A549 (cell line): ENCODE data around the gene RASGRF1. TPM values are rescaled to one million over a fixed set of nuclear protein-coding genes. Genes with fewer than 3 reads are reported as not detected.

Experiments used
- ATAC-seq, 2 experiments: fragments of 200-7000 bp in 1 of 2; fragments of >200 bp in 1 of 2; cut with Nextera tagmentation in 1 of 2; cut with Tn5 transposase in 1 of 2; 3 replicates each; pipeline versions ENCODE4 v1.8.0 to v1.9.1; 2018 to 2020; ENCODE audit warnings: mild to moderate bottlenecking in 1 of 2, moderate library complexity in 1 of 2
- CTCF ChIA-PET: fragments of 300-600 bp; sonication (Branson Sonifier 250); formaldehyde crosslinking; extraction: SDS; loops from one replicate; lab custom pipeline; 2021; ENCODE audit warnings: antibody characterized with exemption, inconsistent platforms; lab: Yijun Ruan, JAX
- POLR2A ChIA-PET: fragments of 350-600 bp; formaldehyde crosslinking; extraction: SDS; loops from one replicate; lab custom pipeline; 2021; ENCODE audit warnings: antibody characterized with exemption, inconsistent platforms; lab: Yijun Ruan, JAX
- DNase-seq, 2 experiments: peaks; one replicate each; pipeline versions ENCODE4 v3.0.0 to v3.0.0-alpha.2; 2011 to 2016; ENCODE audit warnings: low read depth in 1 of 2, low spot score in 1 of 2
- FAIRE-seq: peaks from 2 replicates; lab custom pipeline; 2011; peaks lifted over from hg19 to GRCh38; lab: Jason Lieb, UNC
- H3K27ac ChIP-seq, 2 experiments: fragments of >200 bp; sonication (Bioruptor Twin); formaldehyde crosslinking; 3 replicates each; pipeline ENCODE4 v1.5.1; 2016 to 2017
- H3K4me1 ChIP-seq: fragments of >200 bp; sonication (Bioruptor Twin); formaldehyde crosslinking; 3 replicates; pipeline ENCODE4 v1.6.1; 2016
- H3K4me2 ChIP-seq: fragments of >200 bp; sonication (Bioruptor Twin); formaldehyde crosslinking; 3 replicates; pipeline ENCODE4 v1.6.1; 2016
- H3K4me3 ChIP-seq: fragments of >200 bp; sonication (Bioruptor Twin); formaldehyde crosslinking; 3 replicates; pipeline ENCODE4 v1.5.1; 2016
- H3K9me3 ChIP-seq: fragments of >200 bp; sonication (Bioruptor Twin); formaldehyde crosslinking; 3 replicates; pipeline ENCODE4 v1.6.1; 2016
- ATOH8 ChIP-seq: fragments of 250-450 bp; sonication (Bioruptor Pico); IDR thresholded peaks from 2 replicates; pipeline ENCODE4 v1.5.0; 2020; ENCODE audit warnings: low read depth, mild to moderate bottlenecking, moderate library complexity
- BHLHE40 ChIP-seq: IDR thresholded peaks from 2 replicates; pipeline ENCODE4 v1.6.1; 2012; ENCODE audit warnings: low read depth, low read length, inconsistent platforms
- CEBPB ChIP-seq, 2 experiments: fragments of >200 bp in 1 of 2; sonication (Bioruptor Twin) in 1 of 2; formaldehyde crosslinking in 1 of 2; IDR thresholded peaks; 2 replicates each; pipeline ENCODE4 v1.6.1; 2012 to 2016
- FOSB ChIP-seq: fragments of 250-450 bp; sonication (Bioruptor Pico); IDR thresholded peaks from 2 replicates; pipeline ENCODE4 v1.5.0; 2020; ENCODE audit warnings: mild to moderate bottlenecking, moderate library complexity
- FOSL2 ChIP-seq, 2 experiments: fragments of 450-650 bp in 1 of 2; fragments of >200 bp in 1 of 2; sonication (Bioruptor Twin) in 1 of 2; formaldehyde crosslinking; IDR thresholded peaks; 2 replicates each; pipeline versions ENCODE4 v1.5.0 to v1.6.1; 2016 to 2020; ENCODE audit warnings: mild to moderate bottlenecking in 1 of 2, moderate library complexity in 1 of 2
- HOXA7 ChIP-seq: fragments of 250-450 bp; sonication (Bioruptor Pico); IDR thresholded peaks from 2 replicates; pipeline ENCODE4 v1.5.0; 2020; ENCODE audit warnings: mild to moderate bottlenecking, moderate library complexity
- KDM5A ChIP-seq: fragments of 200-600 bp; sonication (generic); IDR thresholded peaks from 2 replicates; pipeline ENCODE4 v1.6.1; 2016; ENCODE audit warnings: antibody characterized with exemption, mild to moderate bottlenecking
- MYC ChIP-seq: IDR thresholded peaks from 2 replicates; pipeline ENCODE4 v1.6.1; 2012; ENCODE audit warnings: mild to moderate bottlenecking, inconsistent platforms, low read length, improper control_type of control experiment, borderline replicate concordance
- NPAS2 ChIP-seq: fragments of 250-450 bp; sonication (Bioruptor Pico); IDR thresholded peaks from 2 replicates; pipeline ENCODE4 v1.8.0; 2022; ENCODE audit warnings: mild to moderate bottlenecking, moderate library complexity, borderline replicate concordance
- NR3C1 ChIP-seq: fragments of >200 bp; sonication (Bioruptor Twin); formaldehyde crosslinking; IDR thresholded peaks from 3 replicates; pipeline ENCODE4 v1.6.1; 2017
- PBX3 ChIP-seq: IDR thresholded peaks from 2 replicates; pipeline ENCODE4 v1.6.1; 2012
- PHF8 ChIP-seq: fragments of 200-600 bp; sonication (generic); IDR thresholded peaks from 2 replicates; pipeline ENCODE4 v1.6.1; 2016; ENCODE audit warnings: low read depth, mild to moderate bottlenecking, antibody characterized with exemption, moderate library complexity, borderline replicate concordance
- RCOR1 ChIP-seq: fragments of 150-350 bp; IDR thresholded peaks from 2 replicates; pipeline ENCODE4 v1.6.1; 2014; ENCODE audit warnings: antibody characterized with exemption, low read length, low read depth
- REST ChIP-seq: fragments of 200-600 bp; sonication (generic); IDR thresholded peaks from 2 replicates; pipeline ENCODE4 v1.6.1; 2016; ENCODE audit warnings: antibody characterized with exemption, mild to moderate bottlenecking, moderate library complexity
- RFX5 ChIP-seq: fragments of 450-650 bp; IDR thresholded peaks from 2 replicates; pipeline ENCODE4 v1.7.1; 2014; ENCODE audit warnings: antibody characterized with exemption, mild to moderate bottlenecking, moderate library complexity
- TP53 ChIP-seq: fragments of 250-450 bp; sonication (Bioruptor Pico); IDR thresholded peaks from 2 replicates; pipeline ENCODE4 v1.5.0; 2021; ENCODE audit warnings: mild to moderate bottlenecking, moderate library complexity
- ZSCAN20 ChIP-seq: fragments of 250-450 bp; sonication (Bioruptor Pico); IDR thresholded peaks from 2 replicates; pipeline ENCODE4 v1.8.0; 2022; ENCODE audit warnings: mild to moderate bottlenecking, moderate library complexity
- WGBS: methylation state at CpG from one replicate; pipeline ENCODE4 v1.1.6; 2017; ENCODE audit errors: missing lambda C conversion rate; 5-methylcytosine and 5-hydroxymethylcytosine counted together
- polyA plus RNA-seq, 4 experiments: library from polyadenylated mRNA; depleted of rRNA in 3 of 4; stranded (reverse); fragments of >200 nt; fragmentation: RNase III in 1 of 4; extraction: RNeasy Plus Mini Kit Qiagen cat#74134 plus additional on column Dnase treatment in 1 of 4; gene quantifications; 2 replicates in 3 of 4; 3 replicates in 1 of 4; pipeline ENCODE4 v1.2.3, GENCODE V29; 2011 to 2017
- TF ChIP-seq, protein P1 (sequence below): fragments of >200 bp; sonication (Bioruptor Twin); formaldehyde crosslinking; IDR thresholded peaks from 3 replicates; pipeline ENCODE4 v1.6.1; 2016
- TF ChIP-seq, protein P2 (sequence below): IDR thresholded peaks from 2 replicates; pipeline ENCODE4 v1.6.1; 2012
- TF ChIP-seq, protein P3 (sequence below): IDR thresholded peaks from 2 replicates; pipeline ENCODE4 v1.6.1; 2012; ENCODE audit warnings: low read depth, borderline replicate concordance

Gene RASGRF1
- polyA plus RNA-seq, 2 of the 4 experiments (the other 2 are of a cell fraction) = 0.13 to 0.21 TPM

DNA sequence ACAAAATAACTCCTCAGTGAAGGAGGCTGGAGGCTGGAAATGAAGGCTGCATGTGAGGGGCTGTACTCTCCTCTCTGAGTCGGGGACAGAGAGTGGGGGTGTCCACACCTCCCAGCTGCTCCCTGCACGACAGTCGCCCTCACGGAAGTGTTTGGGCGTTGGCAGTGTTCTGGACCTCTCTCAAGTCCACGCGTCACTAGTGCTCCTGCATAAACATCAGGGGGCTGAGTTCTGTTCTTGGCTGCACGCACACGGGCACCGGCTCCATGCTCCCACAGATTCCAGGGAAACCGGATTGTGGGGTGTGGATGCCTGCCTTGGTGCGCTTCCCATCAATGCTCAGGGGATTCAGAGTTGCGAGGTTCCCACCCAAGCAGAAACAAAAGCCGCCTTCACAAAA is 7.4 kb downstream of the RASGRF1 start:
- 34% methylated on average over 14 of the region's 14 CpGs for WGBS
- Histone ChIP-seq H3K4me3 (no peak overlapping the region), H3K27ac (no peak overlapping the region), H3K4me1 (no peaks in the 10 kb centered on the region), H3K9me3 (no peaks in the 10 kb centered on the region), H3K4me2 (no peak overlapping the region)
- TF ChIP-seq, protein P1, sequence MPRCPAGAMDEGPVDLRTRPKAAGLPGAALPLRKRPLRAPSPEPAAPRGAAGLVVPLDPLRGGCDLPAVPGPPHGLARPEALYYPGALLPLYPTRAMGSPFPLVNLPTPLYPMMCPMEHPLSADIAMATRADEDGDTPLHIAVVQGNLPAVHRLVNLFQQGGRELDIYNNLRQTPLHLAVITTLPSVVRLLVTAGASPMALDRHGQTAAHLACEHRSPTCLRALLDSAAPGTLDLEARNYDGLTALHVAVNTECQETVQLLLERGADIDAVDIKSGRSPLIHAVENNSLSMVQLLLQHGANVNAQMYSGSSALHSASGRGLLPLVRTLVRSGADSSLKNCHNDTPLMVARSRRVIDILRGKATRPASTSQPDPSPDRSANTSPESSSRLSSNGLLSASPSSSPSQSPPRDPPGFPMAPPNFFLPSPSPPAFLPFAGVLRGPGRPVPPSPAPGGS = no peak
- TF ChIP-seq BHLHE40 (no peak), PHF8 (no peak), FOSB (CRISPR knock-in tag) (no peak), FOSL2 (IDR thresholded peaks at IDR 0.05) (no peak), FOSL2 (CRISPR knock-in tag; IDR thresholded peaks at IDR 0.05) (no peak), RFX5 (no peak), NR3C1 (no peak), RCOR1 (no peak), MYC (no peak), NPAS2 (CRISPR knock-in tag) (no peak), ATOH8 (CRISPR knock-in tag) (no peak), HOXA7 (CRISPR knock-in tag) (no peak)
- TF ChIP-seq, protein P2, sequence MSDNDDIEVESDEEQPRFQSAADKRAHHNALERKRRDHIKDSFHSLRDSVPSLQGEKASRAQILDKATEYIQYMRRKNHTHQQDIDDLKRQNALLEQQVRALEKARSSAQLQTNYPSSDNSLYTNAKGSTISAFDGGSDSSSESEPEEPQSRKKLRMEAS = no peak
- POLR2A ChIA-PET = no interaction called here
- DNase-seq = no peak
- ATAC-seq = no peak
- CTCF ChIA-PET = interaction anchor here (0.9 to 1.1 kb wide), 4 partner anchors 8 to 174 kb away, joined by 3 to 4 read pairs (median 3); no protein-coding TSS in a partner anchor
- FAIRE-seq = no peak

DNA sequence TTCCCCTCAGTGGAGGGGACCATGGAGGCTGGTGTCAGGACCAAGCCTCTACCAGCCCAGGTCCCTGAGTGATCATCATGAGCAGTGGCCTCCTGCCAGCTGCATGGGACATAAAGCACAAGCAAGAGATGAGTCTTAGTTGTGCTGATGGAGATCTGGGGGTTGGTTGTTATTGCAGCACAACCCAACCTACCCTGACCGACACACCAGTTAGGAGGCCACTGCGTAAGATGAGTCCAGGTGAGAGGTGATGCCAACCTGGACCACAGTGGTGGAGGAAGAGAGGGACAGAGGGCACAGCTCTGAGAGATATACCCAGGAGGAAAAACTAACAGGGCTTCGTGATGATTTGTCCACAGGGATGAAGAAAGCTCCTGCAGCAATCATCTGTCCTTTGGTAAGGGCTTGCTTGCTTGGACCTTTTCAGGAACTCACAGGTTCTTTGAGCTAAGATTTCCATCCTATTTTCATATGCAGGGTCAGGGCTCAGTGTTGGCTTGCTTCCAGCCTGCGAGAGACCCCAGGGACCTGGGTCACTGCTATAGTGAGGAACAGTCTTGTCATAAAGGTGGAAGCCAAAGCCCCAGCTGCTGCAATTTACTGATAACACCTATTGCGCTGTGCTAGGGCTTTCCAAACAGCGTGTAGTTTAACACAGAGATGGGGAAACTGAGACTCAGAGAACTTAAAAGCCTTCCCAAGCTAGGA is 8.1 kb downstream of the RASGRF1 start:
- ATAC-seq (no peak), DNase-seq (no peak), FAIRE-seq (no peak)
- Histone ChIP-seq H3K4me1 (no peaks in the 10 kb centered on the region), H3K4me3 (no peak overlapping the region), H3K9me3 (no peaks in the 10 kb centered on the region), H3K27ac (no peak overlapping the region), H3K4me2 (no peak overlapping the region)
- CTCF ChIA-PET = interaction anchor here (0.9 to 3.2 kb wide), 5 partner anchors 9 to 173 kb away, joined by 3 to 13 read pairs (median 3); no protein-coding TSS in a partner anchor
- no peak for TF ChIP-seq RCOR1
- TF ChIP-seq, protein P3, sequence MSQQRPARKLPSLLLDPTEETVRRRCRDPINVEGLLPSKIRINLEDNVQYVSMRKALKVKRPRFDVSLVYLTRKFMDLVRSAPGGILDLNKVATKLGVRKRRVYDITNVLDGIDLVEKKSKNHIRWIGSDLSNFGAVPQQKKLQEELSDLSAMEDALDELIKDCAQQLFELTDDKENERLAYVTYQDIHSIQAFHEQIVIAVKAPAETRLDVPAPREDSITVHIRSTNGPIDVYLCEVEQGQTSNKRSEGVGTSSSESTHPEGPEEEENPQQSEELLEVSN = no peak
- WGBS = 25% methylated on average over 6 of the region's 6 CpGs
- POLR2A ChIA-PET = no interaction called here

- H3K9me3 ChIP-seq = no peaks in the 10 kb centered on the region
- H3K4me1 ChIP-seq = no peaks in the 10 kb centered on the region
- CTCF ChIA-PET = interaction anchor here (1.2 to 1.4 kb wide), 2 partner anchors 16 to 78 kb away, joined by 3 read pairs; no protein-coding TSS in a partner anchor
- ATAC-seq = no peak
- POLR2A ChIA-PET = no interaction called here
- no peak overlapping the region for H3K4me3 ChIP-seq
- no peak overlapping the region for H3K27ac ChIP-seq
- no peak for DNase-seq
- 48% methylated on average over 11 of the region's 11 CpGs for WGBS
- TF ChIP-seq, protein P1 = no peak
- TF ChIP-seq TP53 (no peak), NR3C1 (no peak), PBX3 (no peak), ZSCAN20 (no peak), CEBPB (IDR thresholded peaks at IDR 0.05) (no peak), ATOH8 (CRISPR knock-in tag) (no peak), REST (no peak), KDM5A (no peak)
- no peak for FAIRE-seq
- H3K4me2 ChIP-seq = no peak overlapping the region
Measured at GRCh38 chr15:79078763-79079410, 11.7 kb downstream of the RASGRF1 start.
